GM12874 (cell line): ENCODE results near the gene CWC15.

ENCODE experiments used
- CTCF ChIP-seq: IDR thresholded peaks from 2 replicates; pipeline ENCODE4 v1.5.1; 2011; ENCODE audit warnings: low read depth, mild to moderate bottlenecking, control low read depth, low read length, moderate library complexity; ENCODE audit not compliant: insufficient read depth

CWC15 gene

DNA sequence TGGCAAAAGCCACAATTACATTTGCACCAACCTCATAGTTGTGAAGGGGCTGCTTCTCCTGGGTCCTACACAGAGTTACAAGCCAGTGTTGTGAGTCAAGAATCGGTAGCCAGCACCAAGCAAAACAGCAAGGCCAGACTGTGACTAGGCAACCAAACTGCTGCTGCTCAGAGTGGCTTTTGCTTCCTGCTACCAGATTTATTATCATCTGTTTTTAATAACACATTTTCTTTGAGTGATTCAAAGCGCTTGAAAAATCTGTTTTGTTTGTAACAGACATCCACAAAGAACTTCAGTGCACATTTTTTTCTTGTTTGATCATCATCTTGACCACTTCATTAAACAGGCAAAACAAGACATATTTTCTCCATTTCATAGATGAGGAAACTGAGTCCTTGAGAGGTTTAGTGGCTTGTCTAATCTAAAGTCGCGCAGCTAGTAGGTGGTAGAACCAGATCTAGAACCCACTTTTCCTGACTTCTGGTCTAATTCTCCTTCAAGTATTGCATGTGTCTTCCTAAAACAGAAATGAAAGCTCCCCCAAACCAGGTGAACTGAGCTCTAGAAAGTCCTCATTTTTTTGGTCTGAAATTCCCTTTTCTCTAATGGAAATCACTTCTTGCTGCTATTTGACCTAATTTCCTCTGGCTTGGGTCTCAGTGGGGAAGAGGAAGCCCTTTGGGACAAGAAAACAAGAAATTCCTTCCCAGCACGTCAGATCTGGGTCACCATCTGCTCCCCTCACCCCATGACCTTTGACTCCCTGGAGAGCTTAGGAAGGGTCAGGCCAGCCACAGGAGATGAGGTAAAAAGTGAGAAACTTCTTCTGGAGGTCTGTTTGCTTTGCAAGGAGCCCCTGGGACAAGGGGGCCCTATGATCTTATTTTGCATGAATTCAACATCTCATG is 39.9 kb downstream of the CWC15 start:
- TF ChIP-seq CTCF, result no peak

DNA sequence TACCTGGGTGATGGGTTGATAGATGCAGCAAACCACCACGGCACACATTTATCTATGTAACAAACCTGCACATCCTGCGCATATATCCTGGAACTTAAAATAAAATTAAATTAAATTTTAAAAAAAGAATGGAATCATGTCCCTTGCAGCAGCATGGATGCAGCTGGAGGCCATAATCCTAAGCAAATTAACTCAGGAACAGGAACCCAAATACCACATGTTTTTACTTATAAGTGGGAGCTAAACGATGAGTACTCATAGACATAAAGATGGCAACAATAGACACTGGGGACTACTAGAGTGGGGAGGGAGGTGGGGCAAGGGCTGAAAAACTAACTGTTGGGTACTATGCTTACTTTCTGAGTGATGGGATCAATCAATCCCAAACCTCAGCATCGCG is 40.9 kb downstream of the CWC15 start:
- no peak for TF ChIP-seq CTCF

GRCh38 chr11:94928117-94928990 is 45.0 kb downstream of the CWC15 start:
- TF ChIP-seq CTCF, result no peak

DNA sequence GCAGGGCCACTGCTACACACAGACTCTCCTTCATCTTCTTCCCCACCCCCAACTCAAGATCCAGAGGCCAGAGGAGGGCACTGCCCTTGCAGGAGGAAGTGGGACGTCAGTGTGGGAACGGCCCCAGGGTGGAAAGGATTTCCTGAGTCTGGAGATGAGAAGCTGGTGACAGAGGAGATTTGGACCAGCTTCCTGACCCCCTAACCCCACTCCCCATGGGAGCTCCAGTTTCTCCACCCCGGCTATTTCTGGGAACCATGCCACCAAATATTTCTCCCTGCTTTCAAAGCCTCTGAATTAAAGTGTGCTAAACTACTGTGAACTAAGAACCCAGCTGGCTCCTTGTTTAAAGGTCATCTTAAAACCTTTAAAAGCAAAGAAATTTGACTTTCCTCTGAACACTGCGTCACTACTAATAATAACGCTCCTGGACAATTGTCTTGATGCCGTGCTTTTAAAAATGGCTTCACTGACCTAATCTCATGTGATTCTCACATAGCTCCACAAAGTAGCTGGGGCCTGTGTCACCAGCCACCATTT is 46.6 kb downstream of the CWC15 start:
- TF ChIP-seq CTCF, result no peak

GRCh38 chr11:94926271-94926625 is 47.1 kb downstream of the CWC15 start:
- TF ChIP-seq CTCF, result no peak

DNA sequence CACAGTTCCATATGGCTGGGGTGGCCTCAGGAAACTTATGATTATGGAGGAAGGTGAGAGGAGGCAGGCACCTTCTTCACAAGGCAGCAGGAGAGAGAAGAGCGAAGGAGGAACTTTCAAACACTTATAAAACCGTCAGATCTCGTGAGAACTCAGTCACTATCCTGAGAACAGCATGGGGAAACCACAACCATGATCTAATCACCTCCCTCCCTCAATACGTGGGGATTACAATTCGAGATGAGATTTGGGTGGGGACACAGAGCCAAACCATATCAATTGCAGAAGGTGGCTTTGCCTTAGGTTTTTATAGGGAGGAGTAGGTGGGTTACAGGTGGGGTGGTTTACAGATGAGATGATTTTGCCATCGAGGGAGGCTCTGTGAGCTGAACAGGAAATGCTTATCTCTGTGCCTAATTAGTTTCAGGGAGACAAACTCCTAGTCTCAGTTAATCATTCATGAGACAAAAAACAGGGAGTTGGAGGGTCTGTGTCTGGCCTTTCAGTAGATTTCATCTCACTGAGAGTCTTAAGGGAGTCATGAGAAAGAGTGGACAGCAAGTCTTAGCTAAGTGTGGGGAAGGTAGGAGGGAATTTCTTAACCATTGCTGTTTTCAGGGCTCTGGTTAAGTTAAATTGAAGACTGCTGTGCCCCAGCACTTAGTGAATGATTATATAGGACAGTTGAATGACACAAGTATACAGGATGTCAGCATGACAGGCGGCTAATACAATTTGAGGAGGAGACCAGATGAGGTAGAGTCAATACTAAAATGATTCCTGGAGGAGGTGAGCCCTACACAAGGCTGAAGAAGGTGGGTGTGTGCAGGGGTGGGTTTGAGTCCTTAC is 47.7 kb downstream of the CWC15 start:
- no peak for TF ChIP-seq CTCF

- TF ChIP-seq CTCF, result no peak
Observed at GRCh38 chr11:94924612-94925011, 48.7 kb downstream of the CWC15 start.
